ENCODE data around the gene GNB5.
"Not testable (repeated sequence)": the region's sequence is repeated elsewhere in the genome, so short reads cannot be mapped to it uniquely, and the experiment has no call there.

Gene GNB5

DNA sequence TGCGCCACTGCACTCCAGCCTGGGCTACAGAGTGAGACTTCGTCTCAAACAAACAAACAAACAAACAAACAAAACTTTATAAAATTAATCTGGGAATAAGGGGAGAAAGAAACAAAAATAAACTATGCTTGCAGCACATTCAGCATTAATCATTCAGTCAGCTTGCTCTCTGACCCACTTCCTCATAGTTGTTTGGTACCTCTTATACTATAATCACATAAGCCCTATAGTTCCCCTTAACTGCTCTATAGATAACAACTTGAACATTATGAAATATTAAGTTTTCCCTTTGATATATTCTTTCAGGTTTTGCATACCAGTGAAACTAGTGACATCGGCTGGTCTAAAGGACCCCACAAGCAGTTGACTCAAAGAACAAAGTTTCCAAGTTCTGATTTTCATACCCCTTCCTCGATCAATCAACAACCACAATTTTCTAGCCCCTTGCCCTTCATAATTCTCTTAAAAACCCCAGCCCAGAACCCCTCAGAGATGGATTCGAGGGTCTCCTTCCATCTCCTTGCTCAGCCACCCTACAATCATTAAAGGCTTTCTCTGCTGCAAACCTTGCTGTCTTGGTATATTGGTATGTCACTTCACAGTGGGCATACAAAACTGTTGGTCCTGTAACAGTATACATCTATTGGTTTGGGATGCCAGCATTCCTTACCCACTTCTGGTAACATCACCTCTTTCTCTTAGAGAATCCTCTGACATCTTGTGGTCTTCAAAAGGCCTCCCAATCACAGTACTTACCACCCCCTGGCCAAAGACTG, 105.0 kb downstream of the GNB5 start:
- no peak for DNase-seq

DNA sequence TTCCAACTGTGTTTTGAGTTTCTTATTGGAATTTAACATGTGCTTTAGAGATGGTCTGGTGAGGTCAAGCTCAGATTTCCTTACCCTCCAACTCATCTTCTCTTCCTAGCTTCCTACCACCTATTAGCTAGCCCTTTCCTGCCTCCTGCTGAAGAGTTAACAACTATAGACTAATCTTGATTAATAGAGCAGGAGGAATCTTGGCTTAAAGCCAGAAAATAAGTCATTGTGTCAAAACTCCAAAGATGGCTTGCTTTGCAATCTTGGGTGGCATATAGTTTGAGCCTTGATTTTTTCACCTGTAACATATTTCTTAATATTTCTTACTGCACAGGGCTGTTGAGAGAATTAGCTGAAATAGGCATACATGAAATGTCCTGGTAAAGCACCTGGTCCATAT, 105.9 kb downstream of the GNB5 start:
- peak; percentile 26 for DNase-seq

GRCh38 chr15:52083603-52084002, 107.6 kb downstream of the GNB5 start:
- no peak for DNase-seq

DNA sequence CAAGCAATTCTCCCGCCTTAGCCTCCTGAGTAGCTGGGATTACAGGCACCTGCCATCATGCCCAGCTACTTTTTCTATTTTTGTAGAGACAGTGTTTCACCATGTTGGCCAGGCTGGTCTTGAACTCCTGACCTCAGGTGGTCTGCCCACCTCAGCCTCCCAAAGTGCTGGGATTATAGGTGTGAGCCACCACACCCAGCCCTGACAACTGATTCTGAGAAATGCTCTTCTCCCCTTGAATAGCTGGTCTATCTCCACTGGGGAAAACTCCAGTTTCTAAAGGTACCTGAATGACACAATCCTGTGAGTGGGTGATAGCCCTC, 108.2 kb downstream of the GNB5 start:
- not testable (repeated sequence) for DNase-seq

- DNase-seq = no peak
Measured at GRCh38 chr15:52082197-52083036, 108.8 kb downstream of the GNB5 start.

GRCh38 chr15:52080706-52081392, 110.3 kb downstream of the GNB5 start:
- DNase-seq = no peak

DNA sequence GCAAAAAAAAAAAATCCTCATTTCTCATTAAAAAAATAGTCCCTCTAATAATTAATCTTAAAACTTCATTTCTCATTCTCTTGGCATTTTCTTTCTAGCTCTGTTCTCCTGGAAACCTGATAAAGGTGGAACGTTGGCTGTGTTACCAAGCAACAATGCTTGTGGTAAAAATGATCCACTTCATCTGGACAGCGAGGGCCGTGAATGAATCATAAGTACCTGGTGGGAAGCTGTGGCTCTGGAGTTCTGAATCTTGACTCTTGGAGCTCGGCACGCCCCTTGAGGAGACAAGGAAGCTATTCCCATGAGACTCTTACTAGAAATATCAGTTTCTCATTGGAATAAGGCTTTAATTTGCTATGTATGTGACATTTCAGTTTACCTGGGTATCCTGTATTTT, 111.2 kb downstream of the GNB5 start:
- peak; percentile 78 for DNase-seq

DNA sequence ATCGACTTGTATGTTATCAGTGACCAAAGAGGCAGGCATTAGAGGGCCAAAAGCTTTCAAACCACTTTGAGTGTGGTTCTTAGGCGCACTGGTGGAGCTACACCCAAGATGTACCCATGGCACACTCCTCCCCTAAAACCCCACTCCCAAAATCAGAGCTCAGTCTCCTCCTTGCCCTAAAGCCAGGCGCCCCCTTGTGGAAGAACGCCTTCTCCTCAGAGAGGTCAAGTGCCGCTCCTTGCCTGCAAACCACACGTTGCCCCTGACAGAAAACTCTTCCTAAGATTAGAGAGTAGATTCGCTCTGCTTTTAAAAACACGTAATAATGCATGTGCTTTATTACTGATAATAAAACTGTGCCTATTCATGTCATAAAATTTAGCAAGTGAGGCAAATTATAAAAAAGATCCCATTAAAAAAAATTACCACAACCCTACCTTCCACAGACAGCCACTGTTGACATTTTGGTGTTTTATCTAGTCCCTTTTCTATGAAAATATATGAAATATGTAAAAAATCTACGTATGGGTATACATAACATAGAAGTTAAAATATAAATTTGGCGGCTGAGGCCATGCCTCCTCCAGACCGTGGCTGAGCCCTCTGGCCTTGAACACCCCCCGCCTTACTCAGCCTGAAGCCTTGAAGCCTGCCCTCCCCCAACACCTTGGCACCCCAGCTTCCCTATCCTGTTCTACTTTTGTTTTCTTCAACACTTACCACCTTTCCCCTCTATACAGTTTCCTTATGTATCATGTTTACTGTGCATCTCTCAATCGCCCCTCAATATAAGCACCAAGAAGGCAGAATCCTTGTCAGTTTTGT, 112.1 kb downstream of the GNB5 start:
- DNase-seq = no peak

- no peak for DNase-seq
Measured at GRCh38 chr15:52078197-52078875, 112.9 kb downstream of the GNB5 start.

GRCh38 chr15:52076889-52077781, 114.1 kb downstream of the GNB5 start:
- DNase-seq = peak; percentile 75

- DNase-seq = no peak
Measured at GRCh38 chr15:52071570-52071969, 119.6 kb downstream of the GNB5 start.

DNA sequence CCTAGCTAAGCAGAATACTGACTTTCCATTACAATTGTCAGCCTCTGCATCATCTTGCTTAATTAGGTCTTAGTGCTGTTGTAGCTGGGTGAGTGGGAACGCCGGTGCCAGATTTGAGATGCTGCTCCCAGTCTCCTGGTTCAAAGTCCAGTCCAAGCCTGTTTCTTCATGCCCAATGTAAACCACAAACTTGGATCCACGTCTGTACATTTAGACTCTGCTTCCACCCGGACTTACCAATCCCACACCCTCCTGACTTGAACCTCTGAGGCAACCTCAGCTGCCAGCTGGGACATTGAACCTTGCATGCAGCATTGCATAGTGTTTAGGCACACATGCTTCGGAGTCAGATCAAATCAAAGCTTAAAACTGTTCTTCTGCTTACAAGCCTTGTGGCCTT, 121.6 kb downstream of the GNB5 start:
- DNase-seq = no peak

- DNase-seq = no peak
Measured at GRCh38 chr15:52068004-52068615, 123.1 kb downstream of the GNB5 start.

GRCh38 chr15:52067545-52067926, 123.7 kb downstream of the GNB5 start:
- no peak for DNase-seq

DNA sequence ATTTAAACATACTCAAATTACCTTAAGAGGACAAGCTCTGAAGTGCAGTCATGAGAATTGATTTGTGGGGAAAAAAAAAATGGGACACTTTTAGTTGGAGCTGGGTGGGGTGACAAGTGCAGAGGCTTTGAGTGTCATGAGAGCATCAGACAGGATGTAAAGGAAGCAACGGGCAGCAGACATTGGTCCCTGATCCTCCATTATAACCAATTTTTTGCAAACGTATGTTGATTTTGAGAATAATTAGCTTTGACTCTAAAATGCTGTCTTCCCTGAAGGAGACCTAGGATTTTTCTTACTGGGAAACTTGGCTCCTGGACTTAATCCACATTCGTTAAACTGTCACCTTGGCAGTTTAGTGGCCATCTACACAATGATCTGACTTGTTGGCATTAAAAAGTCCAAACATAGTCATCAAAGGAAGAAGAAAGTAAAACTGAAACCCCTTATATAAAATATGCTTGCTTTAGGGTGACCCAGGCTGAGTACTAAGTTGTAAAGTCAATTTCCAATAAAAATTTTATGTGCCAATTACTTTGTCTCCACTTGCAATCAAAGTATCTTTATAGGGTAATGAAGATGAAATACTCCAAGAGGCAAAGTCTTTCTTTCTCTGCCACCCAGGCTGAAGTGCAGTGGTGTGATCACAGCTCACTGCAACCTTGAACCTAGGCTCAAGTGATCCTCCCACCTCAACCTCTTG, 124.2 kb downstream of the GNB5 start:
- no peak for DNase-seq
